ENCODE results near the gene AFF1. TPM values are rescaled to one million over a fixed set of nuclear protein-coding genes. Genes with fewer than 3 reads are reported as not detected.

The AFF1 gene
- total RNA-seq, 1 donor from 2014 or later = 112 TPM

GRCh38 chr4:87152310-87153041 is 217.7 kb downstream of the AFF1 start:
- DNase-seq (ENCODE audit: low spot score in 2 of 2) = no peak
- no peak overlapping the region for H3K4me3 ChIP-seq
- H3K9me3 ChIP-seq = no peaks in the 10 kb centered on the region
- H3K36me3 ChIP-seq = no peaks in the 10 kb centered on the region
- intact Hi-C loops (cut with DNase I) = no loop called here
- no peaks in the 10 kb centered on the region for H3K4me1 ChIP-seq
- H3K27me3 ChIP-seq = no peaks in the 10 kb centered on the region
- TF ChIP-seq, protein P1, sequence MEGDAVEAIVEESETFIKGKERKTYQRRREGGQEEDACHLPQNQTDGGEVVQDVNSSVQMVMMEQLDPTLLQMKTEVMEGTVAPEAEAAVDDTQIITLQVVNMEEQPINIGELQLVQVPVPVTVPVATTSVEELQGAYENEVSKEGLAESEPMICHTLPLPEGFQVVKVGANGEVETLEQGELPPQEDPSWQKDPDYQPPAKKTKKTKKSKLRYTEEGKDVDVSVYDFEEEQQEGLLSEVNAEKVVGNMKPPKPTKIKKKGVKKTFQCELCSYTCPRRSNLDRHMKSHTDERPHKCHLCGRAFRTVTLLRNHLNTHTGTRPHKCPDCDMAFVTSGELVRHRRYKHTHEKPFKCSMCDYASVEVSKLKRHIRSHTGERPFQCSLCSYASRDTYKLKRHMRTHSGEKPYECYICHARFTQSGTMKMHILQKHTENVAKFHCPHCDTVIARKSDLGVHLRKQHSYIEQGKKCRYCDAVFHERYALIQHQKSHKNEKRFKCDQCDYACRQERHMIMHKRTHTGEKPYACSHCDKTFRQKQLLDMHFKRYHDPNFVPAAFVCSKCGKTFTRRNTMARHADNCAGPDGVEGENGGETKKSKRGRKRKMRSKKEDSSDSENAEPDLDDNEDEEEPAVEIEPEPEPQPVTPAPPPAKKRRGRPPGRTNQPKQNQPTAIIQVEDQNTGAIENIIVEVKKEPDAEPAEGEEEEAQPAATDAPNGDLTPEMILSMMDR (IDR thresholded peaks at IDR 0.05) = no peak
- no peak overlapping the region for H3K27ac ChIP-seq

GRCh38 chr4:87153078-87153870 is 218.5 kb downstream of the AFF1 start:
- Histone ChIP-seq H3K4me3 (no peak overlapping the region), H3K27ac (no peak overlapping the region), H3K27me3 (no peaks in the 10 kb centered on the region), H3K36me3 (no peaks in the 10 kb centered on the region), H3K4me1 (no peaks in the 10 kb centered on the region), H3K9me3 (no peaks in the 10 kb centered on the region)
- no peak for DNase-seq (ENCODE audit: low spot score in 2 of 2)
- TF ChIP-seq, protein P1 (IDR thresholded peaks at IDR 0.05) = no peak
- intact Hi-C loops (cut with DNase I) = no loop called here

DNA sequence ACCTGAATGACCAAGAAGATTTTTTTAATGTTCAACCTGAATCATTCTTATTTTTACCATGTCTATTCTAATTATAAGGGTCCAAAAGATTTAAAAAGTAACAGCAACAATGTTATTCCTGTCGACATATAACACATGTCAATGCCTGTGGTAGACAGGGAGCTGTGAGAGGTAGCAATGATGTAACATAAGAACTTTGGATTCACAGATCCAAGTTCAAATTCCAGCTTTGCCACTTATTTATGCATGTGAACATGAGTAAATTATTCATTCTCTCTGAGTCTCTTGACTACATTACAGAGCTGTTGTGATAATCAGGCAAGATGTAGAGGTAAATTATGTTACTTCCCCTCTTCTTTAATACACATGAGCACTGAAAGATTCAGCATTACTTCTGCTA is 231.1 kb downstream of the AFF1 start:
- H3K27ac ChIP-seq = no peak overlapping the region
- no peak for DNase-seq (ENCODE audit: low spot score in 2 of 2)
- no peak overlapping the region for H3K4me3 ChIP-seq
- no peaks in the 10 kb centered on the region for H3K27me3 ChIP-seq
- intact Hi-C loops (cut with DNase I) = no loop called here
- no peaks in the 10 kb centered on the region for H3K4me1 ChIP-seq
- TF ChIP-seq, protein P1 (IDR thresholded peaks at IDR 0.05) = no peak
- H3K9me3 ChIP-seq = no peaks in the 10 kb centered on the region
- peaks cover 4 to 5% of the 10 kb centered on the region in 2 donors for H3K36me3 ChIP-seq

DNA sequence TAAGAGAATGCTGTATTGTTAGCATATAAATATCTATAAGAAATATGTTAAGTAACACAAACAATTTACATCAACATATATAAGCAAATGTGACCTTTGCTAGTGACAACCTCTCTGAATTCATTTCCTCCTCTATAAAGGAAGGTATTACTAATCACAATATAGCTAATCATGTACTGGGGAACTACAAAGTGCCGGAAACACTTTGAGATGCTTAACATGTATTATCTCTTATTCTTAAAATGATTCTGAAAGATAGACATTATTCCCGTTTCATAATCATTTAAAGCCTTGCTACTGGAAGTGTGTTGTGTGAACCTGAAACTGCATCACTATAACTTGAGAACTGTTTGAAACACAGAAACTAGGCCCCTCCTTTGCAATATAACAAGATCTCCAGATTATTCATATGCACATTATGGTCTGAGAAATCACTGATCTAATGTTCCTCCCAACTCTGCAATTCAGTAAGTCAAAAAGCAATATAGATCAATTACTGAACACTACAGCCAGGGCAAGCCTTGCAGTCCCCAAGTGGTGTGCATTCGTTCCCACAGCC is 231.6 kb downstream of the AFF1 start:
- TF ChIP-seq, protein P1 (IDR thresholded peaks at IDR 0.05) = no peak

GRCh38 chr4:87171944-87172343 is 237.1 kb downstream of the AFF1 start:
- Histone ChIP-seq H3K9me3 (no peaks in the 10 kb centered on the region), H3K4me3 (no peak overlapping the region), H3K36me3 (peaks cover 4 to 5% of the 10 kb centered on the region in 2 donors), H3K27me3 (no peaks in the 10 kb centered on the region), H3K27ac (no peak overlapping the region), H3K4me1 (no peaks in the 10 kb centered on the region)
- intact Hi-C loops (cut with DNase I) = no loop called here
- TF ChIP-seq, protein P1 (IDR thresholded peaks at IDR 0.05) = no peak
- DNase-seq (ENCODE audit: low spot score in 2 of 2) = no peak

More for the DNA sequence above, 231.6 kb downstream of the AFF1 start:
- intact Hi-C loops (cut with DNase I) = no loop called here
- Histone ChIP-seq H3K4me1 (no peaks in the 10 kb centered on the region), H3K4me3 (no peak overlapping the region), H3K36me3 (peaks cover 4 to 5% of the 10 kb centered on the region in 2 donors), H3K27ac (no peak overlapping the region), H3K9me3 (no peaks in the 10 kb centered on the region), H3K27me3 (no peaks in the 10 kb centered on the region)
- no peak for DNase-seq (ENCODE audit: low spot score in 2 of 2)

Data from ascending aorta (tissue), 2 donors.